ENCODE data around the gene NRG3. TPM values are rescaled to one million over a fixed set of nuclear protein-coding genes. Genes with fewer than 3 reads are reported as not detected.

Gene NRG3
- total RNA-seq, 1 experiment from 2014 or later = 0.08 TPM

DNA sequence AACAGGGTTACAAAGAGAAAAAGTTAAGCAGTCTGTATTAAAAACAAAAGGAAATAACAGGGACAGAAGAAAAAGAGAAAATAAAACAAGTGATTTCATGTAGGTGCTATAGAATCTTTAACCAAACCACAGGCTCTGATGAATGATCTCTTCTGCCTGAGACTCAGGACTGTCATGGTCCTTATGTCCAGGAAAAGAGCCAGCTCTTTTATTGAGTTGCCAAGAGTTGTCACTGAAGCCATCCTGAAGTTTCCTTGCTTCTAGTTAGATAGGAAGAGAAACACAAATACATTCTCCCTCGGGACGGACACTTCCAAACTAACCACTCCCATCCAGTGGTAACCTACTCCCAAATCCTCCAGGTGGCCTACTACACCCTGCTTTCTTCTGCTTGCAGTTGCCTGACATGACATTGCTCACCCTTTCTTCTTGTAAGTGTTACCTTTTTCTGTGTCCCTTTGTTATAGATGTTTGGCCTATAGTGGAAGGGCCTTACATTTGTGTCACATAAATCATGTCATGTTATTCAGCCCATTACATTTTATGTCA, 346.7 kb downstream of the NRG3 start:
- Histone ChIP-seq H3K36me3 (ENCODE audit: control insufficient read depth, insufficient read depth, low read length) (no peaks in the 10 kb centered on the region), H3K27me3 (ENCODE audit: control insufficient read depth, insufficient read depth, low read length) (no peaks in the 10 kb centered on the region), H3K27ac (ENCODE audit: low read length) (no peak overlapping the region), H3K9me3 (ENCODE audit: control insufficient read depth, insufficient read depth, low read depth, low read length) (0 out of 2 replicates have a peak, but pooled peaks cover 4% of the 10 kb centered on the region), H3K4me1 (ENCODE audit: control insufficient read depth, insufficient read depth, low read length) (no peaks in the 10 kb centered on the region), H3K4me3 (ENCODE audit: low read depth in 2 of 2, low read length in 2 of 2) (no peak overlapping the region)
- ChIA-PET POLR2A (no interaction called here), CTCF (no interaction called here)
- TF ChIP-seq POLR2AphosphoS5 (IDR thresholded peaks at IDR 0.05; ENCODE audit: low read depth, low read length) (no peak), SIN3A (IDR thresholded peaks at IDR 0.05; ENCODE audit: borderline replicate concordance, insufficient read depth, low read depth, low read length) (no peak), TCF7L2 (IDR thresholded peaks at IDR 0.05; ENCODE audit: low read depth, low read length) (no peak)
- TF ChIP-seq, protein P1, sequence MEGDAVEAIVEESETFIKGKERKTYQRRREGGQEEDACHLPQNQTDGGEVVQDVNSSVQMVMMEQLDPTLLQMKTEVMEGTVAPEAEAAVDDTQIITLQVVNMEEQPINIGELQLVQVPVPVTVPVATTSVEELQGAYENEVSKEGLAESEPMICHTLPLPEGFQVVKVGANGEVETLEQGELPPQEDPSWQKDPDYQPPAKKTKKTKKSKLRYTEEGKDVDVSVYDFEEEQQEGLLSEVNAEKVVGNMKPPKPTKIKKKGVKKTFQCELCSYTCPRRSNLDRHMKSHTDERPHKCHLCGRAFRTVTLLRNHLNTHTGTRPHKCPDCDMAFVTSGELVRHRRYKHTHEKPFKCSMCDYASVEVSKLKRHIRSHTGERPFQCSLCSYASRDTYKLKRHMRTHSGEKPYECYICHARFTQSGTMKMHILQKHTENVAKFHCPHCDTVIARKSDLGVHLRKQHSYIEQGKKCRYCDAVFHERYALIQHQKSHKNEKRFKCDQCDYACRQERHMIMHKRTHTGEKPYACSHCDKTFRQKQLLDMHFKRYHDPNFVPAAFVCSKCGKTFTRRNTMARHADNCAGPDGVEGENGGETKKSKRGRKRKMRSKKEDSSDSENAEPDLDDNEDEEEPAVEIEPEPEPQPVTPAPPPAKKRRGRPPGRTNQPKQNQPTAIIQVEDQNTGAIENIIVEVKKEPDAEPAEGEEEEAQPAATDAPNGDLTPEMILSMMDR (IDR thresholded peaks at IDR 0.05) = no peak
- TF ChIP-seq, protein P2, sequence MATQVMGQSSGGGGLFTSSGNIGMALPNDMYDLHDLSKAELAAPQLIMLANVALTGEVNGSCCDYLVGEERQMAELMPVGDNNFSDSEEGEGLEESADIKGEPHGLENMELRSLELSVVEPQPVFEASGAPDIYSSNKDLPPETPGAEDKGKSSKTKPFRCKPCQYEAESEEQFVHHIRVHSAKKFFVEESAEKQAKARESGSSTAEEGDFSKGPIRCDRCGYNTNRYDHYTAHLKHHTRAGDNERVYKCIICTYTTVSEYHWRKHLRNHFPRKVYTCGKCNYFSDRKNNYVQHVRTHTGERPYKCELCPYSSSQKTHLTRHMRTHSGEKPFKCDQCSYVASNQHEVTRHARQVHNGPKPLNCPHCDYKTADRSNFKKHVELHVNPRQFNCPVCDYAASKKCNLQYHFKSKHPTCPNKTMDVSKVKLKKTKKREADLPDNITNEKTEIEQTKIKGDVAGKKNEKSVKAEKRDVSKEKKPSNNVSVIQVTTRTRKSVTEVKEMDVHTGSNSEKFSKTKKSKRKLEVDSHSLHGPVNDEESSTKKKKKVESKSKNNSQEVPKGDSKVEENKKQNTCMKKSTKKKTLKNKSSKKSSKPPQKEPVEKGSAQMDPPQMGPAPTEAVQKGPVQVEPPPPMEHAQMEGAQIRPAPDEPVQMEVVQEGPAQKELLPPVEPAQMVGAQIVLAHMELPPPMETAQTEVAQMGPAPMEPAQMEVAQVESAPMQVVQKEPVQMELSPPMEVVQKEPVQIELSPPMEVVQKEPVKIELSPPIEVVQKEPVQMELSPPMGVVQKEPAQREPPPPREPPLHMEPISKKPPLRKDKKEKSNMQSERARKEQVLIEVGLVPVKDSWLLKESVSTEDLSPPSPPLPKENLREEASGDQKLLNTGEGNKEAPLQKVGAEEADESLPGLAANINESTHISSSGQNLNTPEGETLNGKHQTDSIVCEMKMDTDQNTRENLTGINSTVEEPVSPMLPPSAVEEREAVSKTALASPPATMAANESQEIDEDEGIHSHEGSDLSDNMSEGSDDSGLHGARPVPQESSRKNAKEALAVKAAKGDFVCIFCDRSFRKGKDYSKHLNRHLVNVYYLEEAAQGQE (IDR thresholded peaks at IDR 0.05; ENCODE audit: insufficient read depth in 1 of 2, low read depth in 2 of 2, low read length in 1 of 2) = no peak
- in situ Hi-C loops (cut with HindIII; ENCODE audit: low pct_unique_long_range_greater_than_20kb, low sequenced_read_pairs) (no loop called here), intact Hi-C loops (cut with micrococcal nuclease; ENCODE audit: unreplicated experiment) (no loop called here)
- ATAC-seq (no peak), DNase-seq (ENCODE audit: low read depth, low spot score) (no peak)
- no TSS peak for BruUV-seq (replicated peaks)

DNA sequence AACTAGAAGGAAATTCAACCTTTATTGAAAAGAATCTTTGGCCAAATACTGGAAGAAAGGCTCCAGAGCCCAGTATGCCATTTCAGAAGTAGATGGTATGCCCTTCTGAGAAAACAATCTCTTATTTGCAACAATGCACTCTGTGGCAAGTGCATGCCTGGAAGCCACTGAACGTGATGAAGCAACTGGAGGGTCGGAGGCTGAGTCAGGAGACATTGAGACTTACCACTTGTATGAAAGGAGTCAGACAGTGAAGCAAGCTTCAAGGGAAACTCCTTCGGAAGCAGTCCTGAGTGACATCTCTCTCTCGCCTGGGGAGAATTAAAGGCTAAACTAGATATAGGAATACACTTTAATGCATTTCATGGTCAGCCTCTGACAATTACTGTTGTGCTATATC, 353.7 kb downstream of the NRG3 start:
- BruUV-seq (replicated peaks) = no TSS peak
- Histone ChIP-seq H3K36me3 (ENCODE audit: control insufficient read depth, insufficient read depth, low read length) (no peaks in the 10 kb centered on the region), H3K27me3 (ENCODE audit: control insufficient read depth, insufficient read depth, low read length) (no peaks in the 10 kb centered on the region), H3K27ac (ENCODE audit: low read length) (no peak overlapping the region), H3K9me3 (ENCODE audit: control insufficient read depth, insufficient read depth, low read depth, low read length) (no peaks in the 10 kb centered on the region), H3K4me1 (ENCODE audit: control insufficient read depth, insufficient read depth, low read length) (no peaks in the 10 kb centered on the region), H3K4me3 (ENCODE audit: low read depth in 2 of 2, low read length in 2 of 2) (no peak overlapping the region)
- intact Hi-C loops (cut with micrococcal nuclease; ENCODE audit: unreplicated experiment) (no loop called here), in situ Hi-C loops (cut with HindIII; ENCODE audit: low pct_unique_long_range_greater_than_20kb, low sequenced_read_pairs) (no loop called here)
- ChIA-PET CTCF (no interaction called here), POLR2A (no interaction called here)
- ATAC-seq = no peak
- no peak for DNase-seq (ENCODE audit: low read depth, low spot score)
- TF ChIP-seq, protein P1 (IDR thresholded peaks at IDR 0.05) = no peak
- no peak for TF ChIP-seq SIN3A (IDR thresholded peaks at IDR 0.05; ENCODE audit: borderline replicate concordance, insufficient read depth, low read depth, low read length)
- TF ChIP-seq TCF7L2 (IDR thresholded peaks at IDR 0.05; ENCODE audit: low read depth, low read length) = no peak
- TF ChIP-seq, protein P2 (IDR thresholded peaks at IDR 0.05; ENCODE audit: insufficient read depth in 1 of 2, low read depth in 2 of 2, low read length in 1 of 2) = no peak
- no peak for TF ChIP-seq POLR2AphosphoS5 (IDR thresholded peaks at IDR 0.05; ENCODE audit: low read depth, low read length)

All from Panc1 (cell line).